IPS DF 4.7 (cell line): ENCODE data around the gene NR1I2.

Experiments used
- DNase-seq: peaks from one replicate; pipeline ENCODE4 v3.0.0-alpha.2; 2013; ENCODE audit warnings: low spot score; ENCODE audit errors: extremely low read depth

NR1I2 gene

DNA sequence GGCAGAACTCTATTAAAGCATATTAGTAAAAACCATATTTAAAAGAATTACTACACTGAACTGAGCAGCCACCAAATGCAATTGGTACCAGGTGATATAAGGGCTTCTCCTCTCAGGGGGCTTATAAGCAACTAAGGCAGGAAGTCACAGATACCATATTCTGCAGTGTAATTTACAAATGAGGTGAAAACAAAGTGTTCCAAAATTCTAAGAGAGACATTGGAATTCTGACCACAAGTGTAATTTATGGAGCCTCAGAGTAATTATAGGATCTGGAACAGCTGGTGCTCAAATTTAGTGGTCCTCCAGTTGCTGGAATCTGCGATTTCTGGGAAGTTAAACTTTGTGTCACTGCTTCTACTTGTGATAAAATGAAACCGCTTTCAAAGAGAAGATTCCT is 3.1 kb upstream of the NR1I2 start:
- no peak for DNase-seq

DNA sequence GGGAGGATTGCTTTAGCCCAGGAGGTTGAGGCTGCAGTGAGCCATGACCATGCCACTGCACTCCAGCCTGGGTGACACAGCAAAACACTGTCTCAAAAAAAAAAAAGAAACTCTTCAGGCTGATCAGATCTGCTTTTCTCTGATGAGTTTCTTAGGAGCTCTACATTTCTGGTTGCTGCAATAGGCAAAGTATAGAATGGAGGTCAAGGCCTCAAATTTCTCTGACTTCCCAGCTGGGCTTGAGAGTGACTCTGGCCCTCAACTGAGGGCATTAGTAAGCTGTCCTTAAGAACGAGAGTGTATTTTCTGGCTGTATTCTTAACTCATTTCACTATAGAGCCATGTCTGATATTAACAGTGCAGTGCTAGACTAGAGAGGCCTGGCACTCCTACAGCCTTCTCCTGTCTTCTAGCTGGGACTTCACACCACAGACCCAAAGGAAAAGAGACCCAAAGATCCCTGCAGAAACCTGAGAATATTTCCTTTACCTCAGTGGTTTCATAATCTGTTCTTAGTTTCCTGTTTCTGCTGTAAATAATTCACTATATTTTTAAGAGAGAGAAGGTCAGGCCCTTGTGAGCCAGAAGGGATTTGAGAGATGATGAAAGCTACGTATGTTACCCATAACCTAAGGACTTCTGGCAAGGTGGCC is 2.0 kb upstream of the NR1I2 start:
- DNase-seq: no peak

DNA sequence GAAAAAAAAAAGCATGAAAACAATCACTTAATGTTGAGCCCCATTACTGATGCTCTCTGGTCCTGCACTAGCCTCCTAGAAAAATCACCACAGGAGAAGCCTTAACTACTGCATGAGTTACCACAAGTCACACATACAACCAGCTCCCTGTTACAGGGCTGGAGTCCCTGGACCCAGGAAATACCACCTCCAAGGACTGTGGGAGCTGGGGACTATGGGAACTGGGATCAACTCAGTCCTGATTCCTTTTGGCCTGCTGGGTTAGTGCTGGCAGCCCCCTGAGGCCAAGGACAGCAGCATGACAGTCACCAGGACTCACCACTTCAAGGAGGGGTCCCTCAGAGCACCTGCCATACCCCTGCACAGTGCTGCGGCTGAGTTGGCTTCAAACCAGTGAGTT is 559 bp downstream of the NR1I2 start:
- DNase-seq: no peak

DNA sequence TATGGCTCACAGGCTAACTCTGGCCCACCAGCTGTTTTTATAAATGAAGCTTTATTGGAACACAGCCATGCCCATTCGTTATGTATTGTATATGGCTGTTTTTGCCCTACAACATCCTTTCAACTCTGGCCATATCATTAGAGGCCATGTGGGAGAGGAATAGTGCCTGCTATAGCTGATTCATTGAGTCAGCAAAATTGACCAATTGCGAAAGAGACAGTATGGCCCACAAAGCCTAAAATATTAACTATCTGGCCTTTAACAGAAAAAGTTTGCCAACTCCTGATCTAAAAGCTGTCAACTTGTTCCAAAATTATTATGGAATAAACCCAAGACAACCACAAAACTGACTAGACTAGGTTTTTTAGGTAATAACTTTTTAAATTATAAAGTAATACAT is 1.4 kb downstream of the NR1I2 start:
- DNase-seq: no peak

DNA sequence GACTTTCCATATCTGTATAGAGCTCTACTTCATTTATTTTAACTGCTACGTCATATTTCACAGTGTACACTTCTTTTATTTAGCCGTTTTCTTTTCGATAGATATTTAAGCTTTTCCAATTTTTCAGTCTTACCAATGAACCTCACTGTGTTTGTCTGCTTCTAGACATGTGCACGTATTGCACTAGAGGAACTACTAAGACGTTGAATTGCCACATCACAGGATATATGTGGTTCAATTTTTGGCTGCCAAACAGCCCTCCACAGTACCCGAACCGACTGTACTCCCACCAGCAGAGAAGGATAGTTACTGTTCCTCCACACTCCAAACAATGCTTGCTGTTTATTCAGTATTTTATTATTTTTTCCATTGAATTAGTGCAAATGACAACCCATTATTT is 2.0 kb downstream of the NR1I2 start:
- no peak for DNase-seq

DNA sequence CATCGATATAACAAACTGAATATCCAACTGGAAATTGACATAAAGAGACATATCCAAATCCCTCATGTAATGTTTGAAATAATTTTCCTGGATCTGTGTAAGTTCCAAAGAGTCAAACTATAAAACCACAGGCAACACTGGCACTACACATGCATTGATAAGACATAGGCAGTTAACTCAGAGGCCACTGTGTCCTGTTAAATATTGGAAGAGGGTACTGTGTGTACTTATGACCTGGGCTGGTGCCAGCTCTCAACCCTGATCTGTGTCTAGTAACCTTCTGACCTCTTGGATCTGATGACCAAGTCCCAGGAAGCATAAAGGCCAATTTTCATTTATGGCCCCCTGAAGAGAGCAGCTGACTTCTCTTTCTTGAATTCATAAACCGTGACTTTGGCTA is 4.5 kb downstream of the NR1I2 start:
- no peak for DNase-seq

DNA sequence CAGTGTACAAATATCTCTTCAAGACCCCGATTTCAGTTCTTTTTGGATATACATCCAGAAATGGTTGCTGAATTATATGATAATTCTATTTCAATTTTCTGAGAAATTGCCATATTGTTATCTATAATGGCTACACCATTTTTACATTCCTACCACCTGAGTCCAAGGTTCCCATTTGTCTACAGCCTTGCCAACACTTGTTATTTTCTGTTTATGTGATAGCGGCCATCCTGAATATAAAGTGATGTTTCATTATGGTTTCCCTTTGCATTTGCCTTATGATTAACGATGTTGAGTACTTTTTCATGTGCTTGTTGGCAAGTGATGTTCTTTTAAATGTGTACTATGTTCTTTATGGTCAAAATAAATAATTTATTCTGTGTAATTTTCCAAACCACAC is 8.5 kb downstream of the NR1I2 start:
- no peak for DNase-seq

DNA sequence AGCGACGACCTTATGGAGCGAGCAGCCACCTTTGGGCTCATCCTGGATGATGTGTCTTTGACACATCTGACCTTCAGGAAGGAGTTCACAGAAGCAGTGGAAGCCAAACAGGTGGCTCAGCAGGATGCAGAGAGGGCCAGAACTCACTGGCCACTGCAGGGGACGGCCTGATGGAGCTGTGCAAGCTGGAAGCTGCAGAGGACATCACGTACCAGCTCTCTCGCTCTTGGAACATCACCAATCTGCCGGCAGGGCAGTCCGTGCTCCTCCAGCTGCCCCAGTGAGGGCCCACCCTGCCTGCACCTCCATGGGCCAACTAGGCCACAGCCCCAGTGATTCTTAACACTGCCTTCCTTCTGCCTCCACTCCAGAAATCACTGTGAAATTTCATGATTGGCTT is 10.4 kb downstream of the NR1I2 start:
- no peak for DNase-seq

DNA sequence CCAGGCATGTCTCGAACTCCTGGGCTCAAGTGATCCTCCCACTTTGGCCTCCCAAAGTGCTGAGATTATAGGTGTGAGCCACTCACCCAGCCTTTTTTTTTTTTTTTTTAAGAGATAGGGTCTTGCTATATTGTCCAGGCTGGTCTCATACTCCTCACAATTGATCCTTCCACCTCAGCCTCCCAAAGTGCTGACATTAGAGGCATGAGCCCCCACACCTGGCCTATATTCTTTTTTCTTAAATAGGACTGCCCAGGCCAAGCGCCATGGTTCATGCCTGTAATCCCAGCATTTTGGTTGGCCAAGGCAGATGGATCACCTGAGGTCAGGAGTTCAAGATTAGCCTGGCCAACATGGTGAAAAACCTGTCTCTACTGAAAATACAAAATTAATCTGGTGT is 12.5 kb downstream of the NR1I2 start:
- no peak for DNase-seq

DNA sequence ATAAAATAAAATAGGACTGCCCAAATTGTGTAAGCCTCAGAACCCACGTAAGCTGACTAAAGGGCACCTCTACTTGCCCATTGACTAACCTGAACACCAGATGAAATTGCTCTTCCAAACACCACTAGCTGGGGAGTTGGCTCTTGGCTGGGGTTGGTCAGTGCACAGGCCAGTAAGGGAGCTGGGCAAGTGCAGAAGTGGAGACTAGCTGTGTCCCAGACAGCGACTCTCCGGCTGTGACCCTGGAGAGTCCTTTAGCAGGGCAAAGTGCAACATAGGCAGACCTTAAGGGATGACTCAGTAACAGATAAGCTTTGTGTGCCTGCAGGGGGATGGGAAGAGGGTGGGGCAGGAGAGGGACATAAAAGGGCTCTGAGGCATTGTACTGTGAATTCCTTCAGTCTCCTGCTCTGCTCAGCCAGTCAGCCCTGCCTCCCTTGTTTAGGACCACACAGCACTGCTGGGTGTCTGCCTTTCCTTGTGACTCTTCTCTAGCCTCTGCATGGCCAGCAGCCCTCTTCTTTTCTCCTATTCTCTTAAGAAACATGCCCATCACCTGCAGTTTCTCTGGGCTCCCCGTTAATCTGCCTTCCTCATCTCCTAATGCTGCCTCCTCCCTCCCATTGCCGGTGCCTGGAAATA is 13.2 kb downstream of the NR1I2 start:
- peak; percentile 46 for DNase-seq

DNA sequence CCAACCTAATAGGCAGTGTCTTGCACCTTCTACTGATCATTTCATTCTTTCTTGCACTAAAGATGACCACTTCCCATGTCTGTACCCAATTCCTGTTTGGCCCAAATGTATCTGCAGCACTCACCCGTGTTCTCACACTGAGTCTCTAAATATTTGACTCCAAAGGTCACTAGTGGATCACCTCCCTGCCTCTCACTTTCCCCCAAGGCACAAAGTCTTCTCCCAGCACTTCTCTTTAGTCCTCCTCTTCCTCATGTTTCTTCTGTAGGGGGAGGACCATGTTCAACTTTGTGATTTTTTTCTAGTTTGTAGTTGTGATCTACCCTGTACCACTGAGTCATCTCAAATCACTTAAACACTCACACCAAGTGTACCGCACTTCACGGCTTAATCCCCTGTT is 13.9 kb downstream of the NR1I2 start:
- DNase-seq: no peak

DNA sequence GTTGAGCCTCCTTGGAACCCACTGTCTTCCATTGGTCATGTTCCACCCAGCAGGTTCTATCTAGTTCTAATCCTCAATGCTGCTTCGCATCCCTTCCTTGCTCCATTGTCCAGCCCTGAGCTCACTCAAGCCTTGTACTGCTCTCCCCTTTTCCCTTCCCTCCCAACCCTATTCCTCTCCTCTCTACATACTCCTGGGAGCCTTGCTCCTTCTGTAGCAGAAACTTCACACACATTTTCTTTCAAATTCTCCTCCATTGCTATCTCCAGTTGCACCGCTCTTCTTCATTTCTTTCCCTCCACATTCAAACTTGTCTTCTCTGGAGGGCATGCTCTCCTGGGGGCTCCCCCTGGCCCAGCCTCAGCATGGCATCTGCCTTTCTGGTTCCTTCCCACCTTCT is 14.5 kb downstream of the NR1I2 start:
- no peak for DNase-seq

DNA sequence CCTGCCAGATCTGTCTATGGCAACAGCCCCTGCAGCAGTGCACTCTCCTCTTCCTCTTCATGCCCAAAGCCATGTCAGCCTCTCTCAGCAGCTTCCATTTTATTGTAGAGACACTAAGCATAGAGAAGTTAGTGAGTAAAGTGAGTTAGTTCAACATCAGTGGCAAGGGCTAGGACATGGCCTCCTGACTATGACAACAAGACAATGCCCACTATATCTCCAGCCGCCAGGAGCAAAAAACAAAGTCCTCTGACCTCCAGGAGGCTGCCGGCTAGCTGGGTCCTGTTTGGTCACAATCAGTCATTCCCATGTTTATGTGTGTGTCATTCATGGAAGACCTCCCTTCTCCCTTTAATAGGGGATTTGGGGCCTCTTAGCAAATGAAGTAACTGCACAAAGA is 14.9 kb downstream of the NR1I2 start:
- no peak for DNase-seq

DNA sequence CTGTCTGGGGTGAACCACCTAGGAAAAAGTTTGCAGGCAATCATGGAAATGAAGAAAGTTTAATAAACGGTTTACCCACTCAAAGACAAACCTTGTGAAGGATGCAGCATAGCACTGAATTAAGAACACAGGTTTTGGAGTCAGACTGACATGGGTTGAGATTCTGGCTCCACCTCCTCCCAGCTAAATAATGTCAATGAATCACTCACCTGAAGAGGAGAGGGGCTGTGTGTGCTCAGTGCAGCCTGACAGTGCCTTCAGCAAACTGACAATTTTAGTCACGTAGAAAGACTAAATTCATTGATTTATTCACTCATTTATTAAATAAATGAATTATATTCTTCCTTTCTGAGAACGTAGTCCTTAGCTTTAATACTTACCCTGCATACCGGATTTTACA is 18.9 kb downstream of the NR1I2 start:
- DNase-seq: no peak

DNA sequence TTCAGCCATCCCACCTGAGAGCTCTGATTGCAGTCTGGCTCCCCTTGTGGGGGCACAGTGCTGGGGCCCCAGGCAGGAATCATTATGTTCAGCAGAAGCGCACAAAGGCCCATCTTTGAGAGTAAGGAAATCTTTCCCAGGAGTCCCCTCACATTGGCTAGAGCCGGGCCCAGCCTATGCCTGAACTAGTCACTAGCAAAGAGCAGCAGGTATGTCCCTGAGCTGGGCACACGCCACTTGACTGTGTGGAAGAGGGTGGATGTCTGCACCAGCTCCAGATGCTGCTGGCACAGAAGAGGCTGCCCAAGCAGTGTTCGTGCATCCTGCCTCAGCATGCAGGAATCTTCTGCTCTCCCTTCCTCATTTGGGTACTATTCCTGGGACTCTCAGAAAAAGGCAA is 26.3 kb downstream of the NR1I2 start:
- DNase-seq: no peak

DNA sequence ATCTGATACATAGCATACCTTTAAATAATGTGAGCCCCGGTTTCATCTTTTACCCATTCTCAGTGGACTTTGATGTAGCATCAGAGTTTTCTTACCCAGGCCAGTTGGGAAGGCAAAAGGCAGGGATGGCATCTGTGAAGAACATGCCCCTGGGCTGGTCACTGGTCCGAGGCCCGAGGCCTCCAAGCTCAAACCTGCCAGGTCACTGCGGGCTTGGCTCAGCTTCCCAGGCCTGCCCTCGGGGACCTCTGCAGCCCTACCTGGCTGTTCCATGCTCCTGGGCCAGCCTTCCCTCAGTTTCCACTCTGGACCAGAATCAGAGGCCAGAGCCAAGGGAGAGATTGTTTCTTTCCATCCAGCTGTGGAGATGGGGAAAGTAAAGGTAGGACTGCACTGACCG is 26.9 kb downstream of the NR1I2 start:
- DNase-seq: no peak

DNA sequence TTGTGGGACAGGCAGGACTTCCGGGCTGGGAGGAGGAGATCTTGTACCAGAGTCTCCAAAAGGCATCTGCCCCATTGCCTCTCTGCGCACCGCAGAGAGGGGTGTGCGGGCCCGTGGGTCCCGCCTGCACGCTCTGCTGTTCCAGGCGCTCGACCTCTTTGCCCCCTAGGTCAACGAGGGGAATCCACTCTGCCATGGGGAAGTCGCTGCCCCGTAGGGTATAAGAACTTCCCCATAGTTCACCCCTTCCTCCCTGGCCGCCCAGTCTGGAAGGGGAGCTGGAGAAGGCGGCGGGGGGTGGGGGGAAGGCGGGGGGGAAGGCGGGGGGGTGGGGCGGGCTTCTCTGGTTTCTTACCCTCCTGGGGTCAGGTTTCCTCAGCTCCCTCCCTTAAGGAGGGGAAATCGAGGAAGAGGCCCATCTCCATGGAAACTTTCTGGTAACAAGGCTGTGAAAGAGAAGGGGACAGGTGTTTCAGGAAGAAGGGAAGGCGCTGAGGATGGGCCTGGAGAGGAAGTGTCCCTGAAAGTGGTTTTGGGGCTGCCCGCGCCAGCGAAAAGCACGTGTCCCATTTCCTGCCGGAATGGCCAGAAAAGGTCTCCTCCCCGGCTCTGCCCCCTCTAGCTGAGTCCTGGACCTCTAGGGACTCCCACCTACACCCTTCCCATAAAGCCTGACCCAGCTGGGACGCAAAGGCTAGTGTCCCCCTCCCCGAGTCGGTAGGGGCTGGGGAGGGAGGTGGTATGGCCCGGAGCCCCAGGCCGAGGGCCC is 27.5 kb downstream of the NR1I2 start:
- no peak for DNase-seq

DNA sequence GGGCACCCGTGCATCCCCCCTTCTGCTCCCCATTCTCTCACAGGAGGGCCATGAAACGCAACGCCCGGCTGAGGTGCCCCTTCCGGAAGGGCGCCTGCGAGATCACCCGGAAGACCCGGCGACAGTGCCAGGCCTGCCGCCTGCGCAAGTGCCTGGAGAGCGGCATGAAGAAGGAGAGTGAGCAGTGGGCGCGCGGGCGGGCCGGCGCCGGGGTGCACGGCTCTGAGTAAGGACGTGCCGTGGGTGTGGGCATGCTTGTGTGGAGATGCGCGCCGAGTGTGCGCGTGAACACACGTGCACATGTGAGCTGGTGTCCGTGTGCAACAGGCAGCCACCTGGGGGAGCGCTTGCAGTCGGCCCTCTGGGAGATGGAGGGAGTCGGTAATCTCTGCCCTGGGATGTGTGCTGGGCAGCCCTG is 28.1 kb downstream of the NR1I2 start:
- DNase-seq: no peak

DNA sequence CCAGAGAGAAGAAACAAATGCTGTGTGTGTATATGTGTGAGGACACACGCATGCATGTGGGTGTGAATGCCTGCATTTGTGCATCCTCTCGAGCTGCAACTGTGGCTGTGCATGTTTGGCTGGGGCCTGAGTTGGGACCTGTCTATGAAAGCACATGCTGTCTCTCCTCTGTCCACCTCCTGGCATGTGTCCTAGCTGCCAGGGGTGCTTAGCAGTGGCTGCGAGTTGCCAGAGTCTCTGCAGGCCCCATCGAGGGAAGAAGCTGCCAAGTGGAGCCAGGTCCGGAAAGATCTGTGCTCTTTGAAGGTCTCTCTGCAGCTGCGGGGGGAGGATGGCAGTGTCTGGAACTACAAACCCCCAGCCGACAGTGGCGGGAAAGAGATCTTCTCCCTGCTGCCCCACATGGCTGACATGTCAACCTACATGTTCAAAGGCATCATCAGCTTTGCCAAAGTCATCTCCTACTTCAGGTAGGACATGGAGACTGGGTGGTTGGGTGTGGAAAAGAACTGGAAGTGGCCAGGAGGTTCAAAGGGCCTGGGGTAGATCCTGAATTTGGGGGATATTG is 30.7 kb downstream of the NR1I2 start:
- DNase-seq: no peak

DNA sequence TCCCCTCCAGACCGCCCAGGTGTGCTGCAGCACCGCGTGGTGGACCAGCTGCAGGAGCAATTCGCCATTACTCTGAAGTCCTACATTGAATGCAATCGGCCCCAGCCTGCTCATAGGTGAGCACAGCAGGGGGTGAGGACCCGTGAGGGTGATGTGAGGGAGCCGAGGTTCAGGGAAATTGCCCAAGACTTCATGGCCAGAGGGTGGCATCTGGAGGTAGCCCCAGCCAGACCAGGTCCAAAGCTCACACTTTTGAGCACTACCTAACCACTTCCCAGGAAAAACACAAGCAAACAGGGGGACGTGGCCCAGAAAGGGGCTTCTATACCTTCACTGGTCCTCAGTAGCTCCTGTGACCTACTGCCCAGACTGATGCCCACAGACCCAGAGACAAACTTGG is 33.8 kb downstream of the NR1I2 start:
- DNase-seq: no peak

DNA sequence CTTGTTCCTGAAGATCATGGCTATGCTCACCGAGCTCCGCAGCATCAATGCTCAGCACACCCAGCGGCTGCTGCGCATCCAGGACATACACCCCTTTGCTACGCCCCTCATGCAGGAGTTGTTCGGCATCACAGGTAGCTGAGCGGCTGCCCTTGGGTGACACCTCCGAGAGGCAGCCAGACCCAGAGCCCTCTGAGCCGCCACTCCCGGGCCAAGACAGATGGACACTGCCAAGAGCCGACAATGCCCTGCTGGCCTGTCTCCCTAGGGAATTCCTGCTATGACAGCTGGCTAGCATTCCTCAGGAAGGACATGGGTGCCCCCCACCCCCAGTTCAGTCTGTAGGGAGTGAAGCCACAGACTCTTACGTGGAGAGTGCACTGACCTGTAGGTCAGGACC is 35.2 kb downstream of the NR1I2 start:
- DNase-seq: no peak

DNA sequence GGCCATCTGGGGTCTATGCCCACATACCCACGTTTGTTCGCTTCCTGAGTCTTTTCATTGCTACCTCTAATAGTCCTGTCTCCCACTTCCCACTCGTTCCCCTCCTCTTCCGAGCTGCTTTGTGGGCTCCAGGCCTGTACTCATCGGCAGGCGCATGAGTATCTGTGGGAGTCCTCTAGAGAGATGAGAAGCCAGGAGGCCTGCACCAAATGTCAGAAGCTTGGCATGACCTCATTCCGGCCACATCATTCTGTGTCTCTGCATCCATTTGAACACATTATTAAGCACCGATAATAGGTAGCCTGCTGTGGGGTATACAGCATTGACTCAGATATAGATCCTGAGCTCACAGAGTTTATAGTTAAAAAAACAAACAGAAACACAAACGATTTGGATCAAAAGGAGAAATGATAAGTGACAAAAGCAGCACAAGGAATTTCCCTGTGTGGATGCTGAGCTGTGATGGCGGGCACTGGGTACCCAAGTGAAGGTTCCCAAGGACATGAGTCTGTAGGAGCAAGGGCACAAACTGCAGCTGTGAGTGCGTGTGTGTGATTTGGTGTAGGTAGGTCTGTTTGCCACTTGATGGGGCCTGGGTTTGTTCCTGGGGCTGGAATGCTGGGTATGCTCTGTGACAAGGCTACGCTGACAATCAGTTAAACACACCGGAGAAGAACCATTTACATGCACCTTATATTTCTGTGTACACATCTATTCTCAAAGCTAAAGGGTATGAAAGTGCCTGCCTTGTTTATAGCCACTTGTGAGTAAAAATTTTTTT is 35.9 kb downstream of the NR1I2 start:
- DNase-seq: no peak
